SHP77 (cell line): ENCODE data around the gene RFTN1.

ENCODE experiments used
- DNase-seq, 2 experiments: peaks; one replicate each; lab custom pipeline; 2025; lab: John Stamatoyannopoulos, UW

RFTN1 gene

DNA sequence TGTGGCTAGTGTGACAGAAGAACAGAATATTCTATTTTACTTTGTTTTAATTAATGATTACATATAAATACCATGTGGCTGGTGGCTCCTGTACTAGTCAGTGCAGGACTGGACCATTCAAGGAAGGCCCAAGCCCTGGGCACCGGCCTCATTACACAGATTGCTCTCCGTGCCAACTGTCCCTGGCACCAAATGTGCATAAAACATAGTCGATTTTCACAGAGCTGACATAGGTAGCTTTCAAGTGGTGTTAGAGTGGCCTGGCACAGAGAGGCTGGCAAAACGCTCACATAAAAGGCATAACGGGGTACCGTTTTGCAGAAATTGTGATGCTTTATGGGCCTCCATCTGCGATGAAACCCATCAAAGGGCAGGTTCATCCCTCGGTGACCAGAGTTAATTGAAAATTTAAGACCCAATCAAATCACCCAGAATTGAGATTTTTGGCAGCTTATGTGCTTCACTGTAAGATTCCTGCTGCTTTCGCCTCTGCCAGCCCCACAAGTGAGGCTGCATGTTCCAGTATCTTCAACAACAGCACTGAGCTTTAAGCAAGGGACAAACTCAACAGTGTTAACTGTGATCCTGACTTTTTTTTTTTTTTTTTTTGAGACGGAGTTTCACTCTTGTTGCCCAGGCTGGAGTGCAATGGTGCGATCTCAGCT is 25.9 kb downstream of the RFTN1 start:
- no peak for DNase-seq

DNA sequence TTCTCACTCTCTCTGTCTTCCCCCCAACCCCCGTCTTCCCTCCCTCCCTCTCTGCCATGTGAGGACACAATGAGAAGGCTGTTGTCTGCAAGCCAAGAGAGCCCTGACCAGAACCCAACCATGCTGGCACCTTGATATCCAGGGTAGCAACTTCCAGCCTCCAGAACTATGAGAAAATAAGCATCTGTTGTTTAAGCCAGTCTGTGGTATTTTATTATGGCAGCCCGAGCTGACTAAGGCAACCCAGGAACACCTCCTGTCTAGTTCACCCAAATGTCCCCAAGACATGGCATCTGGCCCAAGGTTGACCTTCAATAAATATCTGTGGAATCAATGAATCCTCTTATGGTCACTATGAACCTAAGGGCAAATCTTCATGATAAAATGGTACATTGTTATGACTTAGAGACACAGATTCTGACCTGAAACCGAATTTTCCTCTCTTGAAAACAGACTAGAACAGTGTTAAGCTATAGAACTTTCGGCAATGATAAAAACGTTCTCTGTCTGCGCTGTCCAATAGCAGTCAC is 26.5 kb downstream of the RFTN1 start:
- no peak for DNase-seq

DNA sequence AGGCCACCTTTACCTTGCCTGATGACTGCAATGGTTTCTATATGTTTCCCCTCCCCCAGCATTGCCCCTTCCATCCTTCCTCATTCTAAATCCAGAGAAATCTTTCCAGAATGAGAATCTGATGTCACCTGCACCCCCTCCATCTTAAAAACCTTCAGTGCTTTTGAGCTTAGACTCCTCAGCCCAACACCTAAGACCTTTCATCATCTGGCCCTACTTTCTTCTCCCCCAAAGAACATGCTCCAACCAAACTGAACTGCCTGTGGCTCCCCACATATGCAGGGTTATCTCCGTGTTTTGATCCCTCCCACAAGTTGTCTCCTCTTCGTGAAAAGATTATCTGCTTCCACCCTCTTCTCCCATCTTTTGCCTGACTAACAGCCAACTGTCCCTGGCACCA is 27.3 kb downstream of the RFTN1 start:
- DNase-seq = no peak

GRCh38 chr3:16485395-16485992 is 28.0 kb downstream of the RFTN1 start:
- no peak for DNase-seq

DNA sequence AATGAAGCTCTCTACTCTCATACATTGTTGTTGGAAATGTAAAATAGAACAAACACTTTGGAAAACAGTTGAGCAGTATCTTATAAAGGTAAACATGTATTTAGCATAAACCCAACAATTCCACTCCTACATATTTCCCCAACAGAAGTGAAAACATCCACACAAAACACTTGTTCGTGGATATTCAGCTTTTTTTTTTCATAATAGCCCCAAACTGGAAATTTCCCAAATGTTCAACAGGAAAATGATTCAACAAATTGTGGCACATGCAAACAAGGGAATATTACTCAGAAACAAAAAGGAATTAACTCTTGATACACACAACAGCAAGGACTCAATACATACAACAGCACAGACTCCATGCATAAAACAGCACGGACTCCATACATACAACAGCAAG is 28.5 kb downstream of the RFTN1 start:
- no peak for DNase-seq

GRCh38 chr3:16484216-16484615 is 29.3 kb downstream of the RFTN1 start:
- no peak for DNase-seq

DNA sequence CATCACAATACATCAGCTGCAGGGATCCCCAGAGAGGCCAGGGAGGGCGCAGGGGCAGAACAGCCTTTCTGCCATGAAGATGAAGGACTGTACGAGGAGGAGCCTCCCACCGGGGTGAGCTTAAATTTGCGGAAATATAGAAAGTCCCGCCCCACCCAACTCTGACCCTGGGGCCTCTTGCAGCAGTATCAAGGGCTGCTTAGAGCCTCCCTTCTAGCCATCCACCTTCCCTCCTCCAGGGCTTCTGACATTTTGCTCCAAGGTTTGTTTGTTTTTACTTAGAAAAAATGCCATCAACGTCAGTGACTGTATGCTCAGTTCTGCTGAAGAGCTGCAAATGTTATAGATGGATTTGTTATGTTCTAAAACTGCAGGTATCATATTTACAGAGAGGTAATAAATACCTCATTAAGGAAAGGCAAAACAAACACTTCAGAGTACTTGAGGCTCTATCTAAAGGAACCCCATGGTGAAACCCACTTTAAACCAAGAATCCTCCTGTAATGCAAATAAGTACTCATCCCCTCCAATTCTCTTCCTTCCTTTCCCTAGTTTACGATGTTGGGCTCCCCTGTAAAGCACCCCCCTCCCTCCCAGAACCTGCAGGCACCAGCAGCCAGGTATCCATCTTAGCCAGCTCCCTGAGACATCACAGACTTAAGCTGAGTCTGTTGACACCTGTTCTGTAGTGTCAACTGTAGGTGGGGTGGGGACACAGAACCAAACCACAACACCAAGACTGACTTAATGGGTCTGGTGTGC is 30.5 kb downstream of the RFTN1 start:
- peak; percentile 59 to 61 for DNase-seq

DNA sequence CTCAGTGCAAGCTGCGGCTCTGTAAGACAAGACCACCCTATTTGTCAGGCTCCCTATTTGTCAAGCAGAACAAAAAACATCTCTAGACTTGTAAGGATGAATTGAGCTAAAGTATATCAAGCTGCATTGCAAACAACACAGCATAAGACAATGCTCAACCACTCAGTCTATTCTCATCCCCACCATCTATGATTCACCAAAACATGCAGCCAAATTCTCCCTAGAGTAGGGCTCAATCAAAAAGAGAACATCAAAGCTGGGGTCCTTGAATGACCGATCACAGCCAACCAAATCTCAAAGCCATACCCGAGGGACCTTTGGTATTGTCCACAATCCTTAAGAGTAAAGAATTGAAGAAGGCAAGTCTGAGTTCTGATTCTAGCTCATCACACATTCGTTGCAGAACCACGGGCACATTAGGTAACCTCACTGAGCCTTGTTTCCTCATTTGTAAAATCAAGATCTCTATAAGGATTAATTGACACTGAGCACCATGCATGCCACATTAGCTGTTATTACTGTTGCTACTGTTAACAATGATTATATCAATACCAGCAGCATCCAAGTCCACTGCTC is 31.2 kb downstream of the RFTN1 start:
- no peak for DNase-seq

- no peak for DNase-seq
These were observed 32.0 kb downstream of the RFTN1 start for GRCh38 chr3:16481546-16481897.

DNA sequence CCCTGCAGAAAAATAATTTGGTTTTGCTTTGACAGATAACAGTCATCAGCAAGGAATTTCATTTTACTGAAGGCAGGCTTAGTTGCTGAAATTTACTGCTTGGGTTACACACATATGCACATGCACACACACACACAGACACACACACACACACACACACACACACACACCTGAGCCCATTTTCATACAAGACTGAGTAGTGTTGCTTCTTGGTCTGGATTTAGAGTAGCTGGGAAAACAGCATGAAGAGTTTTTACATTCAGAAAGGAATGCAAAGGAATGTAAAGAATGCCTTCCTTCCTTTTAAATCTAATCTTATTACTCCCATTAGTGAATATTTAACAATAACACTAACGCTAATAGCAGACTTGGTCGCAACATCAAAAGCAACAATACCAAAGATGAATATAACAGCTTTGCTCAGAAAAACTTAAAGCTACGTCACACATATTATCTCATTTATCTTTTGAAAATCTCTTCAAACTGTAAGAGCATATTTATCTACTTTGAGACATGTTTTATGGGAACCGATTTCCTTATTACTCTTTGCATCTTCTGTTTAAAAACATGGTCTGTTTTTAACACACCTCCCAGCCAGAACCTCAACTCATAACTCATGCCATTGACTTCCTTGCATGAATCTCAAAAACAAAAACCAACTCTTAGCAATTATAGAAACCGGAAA is 32.5 kb downstream of the RFTN1 start:
- no peak for DNase-seq

DNA sequence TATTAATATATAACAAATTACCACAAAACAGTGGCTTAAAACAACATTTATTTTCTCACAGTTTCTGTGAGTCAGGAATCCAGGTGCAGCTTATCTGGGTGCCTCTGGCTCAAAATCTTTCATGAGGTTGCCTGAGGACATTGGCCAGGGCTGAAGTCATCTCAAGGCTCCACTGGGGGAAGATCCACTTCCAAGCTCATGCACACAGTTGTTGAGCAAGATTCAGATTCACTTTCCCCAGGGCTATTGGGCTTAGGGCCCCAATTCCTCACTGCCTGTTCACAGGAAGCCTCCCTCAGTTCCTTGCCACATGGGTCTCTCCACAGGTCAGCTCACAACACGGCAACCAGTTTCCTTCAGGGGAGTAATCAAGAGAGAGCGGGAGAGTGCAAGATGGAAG is 35.0 kb downstream of the RFTN1 start:
- DNase-seq = no peak

GRCh38 chr3:16477521-16477920 is 36.0 kb downstream of the RFTN1 start:
- no peak for DNase-seq

DNA sequence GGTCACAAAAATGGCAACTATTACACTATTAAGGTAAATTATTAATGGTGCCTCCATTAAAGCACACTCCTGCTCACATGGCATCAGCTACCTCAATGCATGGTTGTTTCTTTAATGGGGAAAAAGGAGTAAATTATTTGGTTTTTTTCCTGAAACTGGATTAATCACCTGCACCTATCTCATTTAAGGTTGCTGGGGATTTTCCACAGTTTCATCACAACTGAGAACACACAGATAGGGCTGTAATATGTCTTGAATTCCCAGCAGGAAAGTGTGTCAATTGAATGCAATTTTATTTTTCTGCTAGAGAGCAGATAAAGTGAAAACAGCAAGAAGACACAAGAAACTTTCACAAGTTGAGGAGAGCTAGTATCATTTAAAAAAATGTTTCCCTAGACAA is 36.4 kb downstream of the RFTN1 start:
- DNase-seq = no peak

DNA sequence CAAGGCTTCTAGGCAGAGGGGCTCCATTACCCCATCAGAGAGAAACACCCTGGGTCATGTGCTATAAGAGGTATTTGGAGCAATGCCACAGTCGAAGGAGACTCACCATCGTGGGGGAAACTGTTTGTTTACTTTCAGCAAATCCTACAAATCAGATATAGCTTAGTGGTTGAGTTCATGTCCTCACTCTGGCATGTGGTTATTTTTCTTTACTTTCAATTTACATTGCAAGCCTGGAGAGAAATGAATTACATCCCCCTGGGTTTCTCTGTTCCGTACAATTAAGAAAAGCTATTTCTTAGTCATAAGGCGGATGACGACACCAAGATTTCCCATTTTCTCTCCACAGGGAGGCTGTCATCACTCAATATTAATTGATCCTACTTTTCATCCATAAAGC is 36.9 kb downstream of the RFTN1 start:
- DNase-seq = no peak

DNA sequence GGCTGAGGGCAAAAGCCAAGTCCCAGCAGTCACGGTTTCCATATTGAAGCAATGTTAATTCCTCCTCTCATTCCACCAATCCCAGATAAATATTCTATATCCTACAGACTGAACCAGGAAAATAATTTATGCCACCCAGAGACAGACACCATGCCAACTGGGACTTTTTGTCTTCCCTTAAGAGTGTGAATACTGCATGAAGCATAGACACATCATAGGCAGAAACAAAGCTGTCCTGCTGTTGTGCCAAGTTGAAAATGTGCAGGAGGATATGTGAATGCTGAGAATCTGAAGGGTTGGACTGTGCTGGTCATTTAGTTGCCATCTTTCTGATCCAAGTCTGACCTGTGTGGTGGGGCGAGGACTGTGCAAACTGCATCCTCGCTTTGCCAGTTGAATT is 37.7 kb downstream of the RFTN1 start:
- no peak for DNase-seq

DNA sequence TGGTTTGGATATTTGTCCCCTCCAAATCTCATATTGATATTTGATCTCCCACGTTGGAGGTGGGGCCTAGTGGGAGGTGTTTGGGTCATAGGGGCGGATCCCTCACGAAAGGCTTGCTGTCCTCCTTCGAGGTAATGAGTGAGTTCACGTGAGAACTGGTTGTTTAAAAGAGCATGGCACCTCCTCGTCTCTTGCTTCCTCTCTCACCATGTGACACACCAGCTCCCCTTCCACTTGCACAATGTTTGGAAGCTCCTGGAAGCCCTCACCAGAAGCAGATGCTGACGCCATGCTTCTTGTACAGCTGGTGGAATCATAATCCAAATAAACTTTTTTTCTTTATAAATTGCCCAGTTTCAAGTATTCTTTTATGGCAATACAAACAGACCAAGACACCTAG is 38.6 kb downstream of the RFTN1 start:
- DNase-seq = no peak

- peak in 1 of 2 experiments; percentile 10 for DNase-seq
These were observed 39.3 kb downstream of the RFTN1 start for GRCh38 chr3:16474216-16474615.

GRCh38 chr3:16472593-16472992 is 40.9 kb downstream of the RFTN1 start:
- DNase-seq = no peak

GRCh38 chr3:16471897-16472296 is 41.6 kb downstream of the RFTN1 start:
- no peak for DNase-seq

DNA sequence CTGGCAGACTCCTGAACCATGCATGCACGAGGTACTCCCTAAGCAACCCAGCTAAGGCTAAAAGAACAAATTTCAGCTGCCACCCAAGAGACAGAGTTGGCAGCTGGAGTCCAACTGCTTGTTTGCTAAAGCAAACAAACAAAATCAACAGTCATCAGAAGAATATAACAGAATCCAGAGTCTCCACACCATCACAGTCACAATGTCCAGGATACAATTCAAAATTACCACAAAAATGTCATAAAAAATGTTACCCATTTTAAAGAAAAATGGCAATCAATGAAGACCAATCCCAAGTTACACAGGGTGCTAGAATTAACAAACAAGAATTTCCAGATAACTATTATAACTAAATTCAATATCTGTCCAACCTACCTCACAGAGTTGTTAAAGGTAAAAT is 42.9 kb downstream of the RFTN1 start:
- no peak for DNase-seq

DNA sequence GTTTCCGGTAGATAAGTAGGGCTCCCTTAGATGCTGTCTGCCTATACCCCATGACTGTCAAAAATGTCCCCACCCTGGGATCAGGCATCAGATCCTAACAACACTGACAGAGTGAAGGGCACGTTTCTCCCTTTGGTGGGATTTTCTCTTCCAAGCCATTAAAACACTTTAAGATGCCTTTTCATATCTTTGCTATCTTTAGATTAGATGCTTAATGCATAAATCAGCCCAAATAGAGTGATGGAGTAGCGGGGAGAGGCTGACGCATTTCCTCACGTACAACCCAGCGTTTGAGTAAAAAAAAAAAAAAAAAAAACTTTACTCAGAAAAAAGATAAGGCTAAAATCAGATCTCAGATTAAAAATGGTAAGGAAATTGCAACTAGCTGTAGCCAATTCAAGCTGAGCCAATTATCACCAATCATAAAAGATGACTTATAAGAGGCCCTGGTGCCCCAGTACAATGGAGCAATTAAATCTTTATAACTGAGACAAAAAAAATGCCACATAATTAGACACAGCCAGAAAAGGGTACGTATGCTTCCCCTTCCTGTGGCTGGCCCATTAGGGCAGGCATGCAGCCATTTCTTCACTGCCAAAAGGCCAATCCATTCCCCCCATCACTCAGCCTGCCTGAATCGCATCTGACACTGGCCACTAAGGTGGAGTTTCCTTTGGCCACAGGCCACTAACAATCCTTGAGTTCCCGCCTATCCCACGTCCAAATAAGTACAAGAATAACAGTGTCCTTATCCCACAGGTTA is 45.0 kb downstream of the RFTN1 start:
- no peak for DNase-seq

GRCh38 chr3:16468002-16468335 is 45.5 kb downstream of the RFTN1 start:
- no peak for DNase-seq
